ENCODE results near the gene YTHDF1. TPM values are rescaled to one million over a fixed set of nuclear protein-coding genes. Genes with fewer than 3 reads are reported as not detected.

Gene YTHDF1
- polyA plus RNA-seq, 1 donor from 2014 or later: 36.9 TPM

DNA sequence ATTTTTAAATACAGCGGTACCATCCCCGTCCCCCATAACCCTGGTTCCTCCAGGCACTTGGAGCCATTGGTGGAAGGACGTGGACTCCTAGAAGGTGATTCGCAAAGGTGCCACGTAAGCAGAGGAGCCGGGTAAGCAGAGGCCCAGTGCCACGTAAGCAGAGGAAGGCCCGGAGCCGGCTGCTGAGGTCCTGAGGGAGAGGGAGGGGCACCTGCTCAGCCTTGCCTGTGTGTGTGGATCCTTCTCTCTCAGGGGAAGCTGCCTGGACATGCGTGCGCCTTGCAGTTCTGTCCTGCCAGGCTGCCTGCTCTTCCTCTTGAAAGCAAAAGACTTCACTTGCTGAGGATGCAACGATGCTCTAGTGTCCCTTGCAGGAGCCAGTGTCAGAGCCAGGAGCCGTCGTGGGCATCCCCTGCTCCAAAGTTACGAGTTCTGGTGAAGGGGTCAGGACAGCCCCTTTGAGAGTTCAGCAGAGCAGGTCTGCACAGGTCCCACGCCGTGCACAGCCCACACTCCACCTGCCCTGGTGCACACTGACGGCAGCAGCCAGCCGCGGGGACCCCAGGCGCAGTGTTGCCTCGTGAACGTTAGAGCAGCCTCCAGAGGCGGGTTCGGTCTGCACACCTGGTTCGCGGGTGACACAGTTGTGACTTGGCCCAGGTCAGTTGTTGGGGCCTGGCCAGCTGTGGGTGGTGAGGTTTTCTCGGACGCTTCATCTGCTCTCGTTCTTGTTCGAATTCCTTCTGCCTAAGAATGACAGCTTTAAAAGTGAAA is 40.2 kb upstream of the YTHDF1 start:
- Histone ChIP-seq H3K4me2 (ENCODE audit: low read length) (no peak overlapping the region), H3K9ac (ENCODE audit: low read length) (no peak overlapping the region), H3K27me3 (ENCODE audit: insufficient read depth, low read depth, low read length) (peaks cover 19% of the 10 kb centered on the region), H4K20me1 (ENCODE audit: insufficient read depth) (no peaks in the 10 kb centered on the region), H2AFZ (ENCODE audit: low read depth, low read length) (no peak overlapping the region), H3K27ac (ENCODE audit: low read length) (no peak overlapping the region), H3K4me3 (ENCODE audit: low read length) (no peak overlapping the region), H3F3A (ENCODE audit: insufficient read depth, low read length, poor library complexity, severe bottlenecking) (no peaks in the 10 kb centered on the region), H3K9me3 (ENCODE audit: low read length) (no peaks in the 10 kb centered on the region), H3K9me2 (ENCODE audit: insufficient read depth, low read length) (no peaks in the 10 kb centered on the region), H3K79me2 (replicated peaks; ENCODE audit: insufficient read depth, low read length) (peaks cover 16% of the 10 kb centered on the region), H3K36me3 (ENCODE audit: insufficient read depth, low read length) (no peaks in the 10 kb centered on the region)
- TF ChIP-seq, protein P1, sequence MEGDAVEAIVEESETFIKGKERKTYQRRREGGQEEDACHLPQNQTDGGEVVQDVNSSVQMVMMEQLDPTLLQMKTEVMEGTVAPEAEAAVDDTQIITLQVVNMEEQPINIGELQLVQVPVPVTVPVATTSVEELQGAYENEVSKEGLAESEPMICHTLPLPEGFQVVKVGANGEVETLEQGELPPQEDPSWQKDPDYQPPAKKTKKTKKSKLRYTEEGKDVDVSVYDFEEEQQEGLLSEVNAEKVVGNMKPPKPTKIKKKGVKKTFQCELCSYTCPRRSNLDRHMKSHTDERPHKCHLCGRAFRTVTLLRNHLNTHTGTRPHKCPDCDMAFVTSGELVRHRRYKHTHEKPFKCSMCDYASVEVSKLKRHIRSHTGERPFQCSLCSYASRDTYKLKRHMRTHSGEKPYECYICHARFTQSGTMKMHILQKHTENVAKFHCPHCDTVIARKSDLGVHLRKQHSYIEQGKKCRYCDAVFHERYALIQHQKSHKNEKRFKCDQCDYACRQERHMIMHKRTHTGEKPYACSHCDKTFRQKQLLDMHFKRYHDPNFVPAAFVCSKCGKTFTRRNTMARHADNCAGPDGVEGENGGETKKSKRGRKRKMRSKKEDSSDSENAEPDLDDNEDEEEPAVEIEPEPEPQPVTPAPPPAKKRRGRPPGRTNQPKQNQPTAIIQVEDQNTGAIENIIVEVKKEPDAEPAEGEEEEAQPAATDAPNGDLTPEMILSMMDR (IDR thresholded peaks at IDR 0.05; ENCODE audit: poor library complexity, severe bottlenecking): peak; percentile 13
- TF ChIP-seq TAF1 (IDR thresholded peaks at IDR 0.05; ENCODE audit: low read depth) (no peak), MXI1 (conservative IDR thresholded peaks at IDR 0.05; ENCODE audit: poor library complexity, severe bottlenecking) (no peak), EZH2 (IDR thresholded peaks at IDR 0.05; ENCODE audit: borderline replicate concordance, insufficient read depth, low read length, poor library complexity, severe bottlenecking) (no peak), RAD21 (conservative IDR thresholded peaks at IDR 0.05) (no peak)

DNA sequence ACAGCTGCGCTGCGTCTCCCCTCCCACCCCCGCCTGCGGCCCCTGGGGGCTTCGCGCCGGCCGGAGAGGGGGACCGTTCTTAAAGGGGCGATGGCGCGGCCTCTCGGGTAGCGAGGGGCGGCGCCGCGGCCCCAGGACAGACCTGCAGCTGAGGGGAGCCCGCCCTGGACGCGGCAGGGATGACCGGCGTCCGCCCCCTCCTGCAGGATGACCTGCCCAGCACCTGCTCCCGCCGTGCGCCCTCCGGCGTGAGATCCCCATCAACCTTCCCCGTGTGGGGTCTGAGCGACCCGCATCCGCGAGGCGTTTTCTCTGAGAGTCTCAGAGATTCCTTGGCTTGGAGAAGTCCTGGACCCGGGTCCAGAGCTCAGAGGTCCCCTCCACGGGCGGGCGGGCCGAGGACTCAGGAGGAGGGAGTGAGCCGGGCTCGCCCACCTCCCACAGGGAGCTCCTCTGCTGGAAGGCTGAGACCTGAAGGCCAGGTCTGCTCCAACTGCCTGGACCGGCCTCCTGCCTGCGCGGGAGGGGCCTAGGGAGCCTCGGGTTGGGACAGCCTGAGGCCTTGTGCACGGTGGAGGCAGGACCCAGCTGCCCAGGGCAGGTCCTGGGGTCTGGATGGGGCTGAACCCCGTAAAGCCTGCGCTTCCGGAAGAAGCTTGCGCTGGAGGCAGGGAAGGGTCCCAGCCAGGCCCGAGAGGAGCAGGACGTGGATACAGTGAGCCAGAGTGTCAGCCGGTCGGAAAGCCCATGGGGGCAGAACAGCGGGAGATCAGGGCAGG is 38.9 kb upstream of the YTHDF1 start:
- Histone ChIP-seq H3K4me3 (ENCODE audit: low read length) (peak overlapping the region; percentile 60), H3K4me2 (ENCODE audit: low read length) (no peak overlapping the region), H3K9ac (ENCODE audit: low read length) (peak overlapping the region; percentile 47), H3K9me2 (ENCODE audit: insufficient read depth, low read length) (no peaks in the 10 kb centered on the region), H3K36me3 (ENCODE audit: insufficient read depth, low read length) (no peaks in the 10 kb centered on the region), H4K20me1 (ENCODE audit: insufficient read depth) (no peaks in the 10 kb centered on the region), H3K79me2 (replicated peaks; ENCODE audit: insufficient read depth, low read length) (peaks cover 16% of the 10 kb centered on the region), H3K9me3 (ENCODE audit: low read length) (no peaks in the 10 kb centered on the region), H3K27me3 (ENCODE audit: insufficient read depth, low read depth, low read length) (peaks cover 19% of the 10 kb centered on the region), H3F3A (ENCODE audit: insufficient read depth, low read length, poor library complexity, severe bottlenecking) (no peaks in the 10 kb centered on the region), H3K27ac (ENCODE audit: low read length) (no peak overlapping the region), H2AFZ (ENCODE audit: low read depth, low read length) (no peak overlapping the region)
- TF ChIP-seq, protein P2, sequence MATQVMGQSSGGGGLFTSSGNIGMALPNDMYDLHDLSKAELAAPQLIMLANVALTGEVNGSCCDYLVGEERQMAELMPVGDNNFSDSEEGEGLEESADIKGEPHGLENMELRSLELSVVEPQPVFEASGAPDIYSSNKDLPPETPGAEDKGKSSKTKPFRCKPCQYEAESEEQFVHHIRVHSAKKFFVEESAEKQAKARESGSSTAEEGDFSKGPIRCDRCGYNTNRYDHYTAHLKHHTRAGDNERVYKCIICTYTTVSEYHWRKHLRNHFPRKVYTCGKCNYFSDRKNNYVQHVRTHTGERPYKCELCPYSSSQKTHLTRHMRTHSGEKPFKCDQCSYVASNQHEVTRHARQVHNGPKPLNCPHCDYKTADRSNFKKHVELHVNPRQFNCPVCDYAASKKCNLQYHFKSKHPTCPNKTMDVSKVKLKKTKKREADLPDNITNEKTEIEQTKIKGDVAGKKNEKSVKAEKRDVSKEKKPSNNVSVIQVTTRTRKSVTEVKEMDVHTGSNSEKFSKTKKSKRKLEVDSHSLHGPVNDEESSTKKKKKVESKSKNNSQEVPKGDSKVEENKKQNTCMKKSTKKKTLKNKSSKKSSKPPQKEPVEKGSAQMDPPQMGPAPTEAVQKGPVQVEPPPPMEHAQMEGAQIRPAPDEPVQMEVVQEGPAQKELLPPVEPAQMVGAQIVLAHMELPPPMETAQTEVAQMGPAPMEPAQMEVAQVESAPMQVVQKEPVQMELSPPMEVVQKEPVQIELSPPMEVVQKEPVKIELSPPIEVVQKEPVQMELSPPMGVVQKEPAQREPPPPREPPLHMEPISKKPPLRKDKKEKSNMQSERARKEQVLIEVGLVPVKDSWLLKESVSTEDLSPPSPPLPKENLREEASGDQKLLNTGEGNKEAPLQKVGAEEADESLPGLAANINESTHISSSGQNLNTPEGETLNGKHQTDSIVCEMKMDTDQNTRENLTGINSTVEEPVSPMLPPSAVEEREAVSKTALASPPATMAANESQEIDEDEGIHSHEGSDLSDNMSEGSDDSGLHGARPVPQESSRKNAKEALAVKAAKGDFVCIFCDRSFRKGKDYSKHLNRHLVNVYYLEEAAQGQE (IDR thresholded peaks at IDR 0.05; ENCODE audit: borderline replicate concordance): no peak
- TF ChIP-seq RAD21 (conservative IDR thresholded peaks at IDR 0.05) (no peak), SMC3 (conservative IDR thresholded peaks at IDR 0.05; ENCODE audit: poor library complexity) (no peak), EZH2 (IDR thresholded peaks at IDR 0.05; ENCODE audit: borderline replicate concordance, insufficient read depth, low read length, poor library complexity, severe bottlenecking) (no peak), EP300 (conservative IDR thresholded peaks at IDR 0.05; ENCODE audit: poor library complexity, severe bottlenecking) (no peak), POLR2AphosphoS5 (IDR thresholded peaks at IDR 0.05) (no peak), TAF1 (IDR thresholded peaks at IDR 0.05; ENCODE audit: low read depth) (no peak), MXI1 (conservative IDR thresholded peaks at IDR 0.05; ENCODE audit: poor library complexity, severe bottlenecking) (no peak)
- TF ChIP-seq, protein P1 (IDR thresholded peaks at IDR 0.05; ENCODE audit: poor library complexity, severe bottlenecking): no peak

Data from neural cell (in vitro differentiated cells).